ENCODE data around the gene ZC3H4. TPM values are rescaled to one million over a fixed set of nuclear protein-coding genes. Genes with fewer than 3 reads are reported as not detected.

Gene ZC3H4
- total RNA-seq, 1 experiment from 2014 or later, result 42.7 TPM

- Histone ChIP-seq H3K9me3 (ENCODE audit: control insufficient read depth, insufficient read depth, low read depth, low read length) (no peaks in the 10 kb centered on the region), H3K4me3 (ENCODE audit: low read depth in 2 of 2, low read length in 2 of 2) (no peak overlapping the region), H3K36me3 (ENCODE audit: control insufficient read depth, insufficient read depth, low read length) (peaks cover 2% of the 10 kb centered on the region), H3K27me3 (ENCODE audit: control insufficient read depth, insufficient read depth, low read length) (no peaks in the 10 kb centered on the region), H3K27ac (ENCODE audit: low read length) (no peak overlapping the region), H3K4me1 (ENCODE audit: control insufficient read depth, insufficient read depth, low read length) (no peaks in the 10 kb centered on the region)
- intact Hi-C loops (cut with micrococcal nuclease; ENCODE audit: unreplicated experiment) (no loop called here), in situ Hi-C loops (cut with HindIII; ENCODE audit: low pct_unique_long_range_greater_than_20kb, low sequenced_read_pairs) (no loop called here)
- TF ChIP-seq REST (IDR thresholded peaks at IDR 0.05; ENCODE audit: insufficient read depth in 1 of 2, low read depth in 2 of 2, low read length in 1 of 2) (no peak), POLR2AphosphoS5 (IDR thresholded peaks at IDR 0.05; ENCODE audit: low read depth, low read length) (no peak)
- ChIA-PET POLR2A (interaction anchor here (0.5 kb wide), 1 partner anchor 566 kb away, joined by 8 read pairs; no protein-coding TSS in a partner anchor), CTCF (no interaction called here)
- ATAC-seq (no peak), DNase-seq (ENCODE audit: low read depth, low spot score) (no peak)
- BruUV-seq (replicated peaks), result no TSS peak
Measured at GRCh38 chr19:47067215-47067847, 46.2 kb downstream of the ZC3H4 start.

DNA sequence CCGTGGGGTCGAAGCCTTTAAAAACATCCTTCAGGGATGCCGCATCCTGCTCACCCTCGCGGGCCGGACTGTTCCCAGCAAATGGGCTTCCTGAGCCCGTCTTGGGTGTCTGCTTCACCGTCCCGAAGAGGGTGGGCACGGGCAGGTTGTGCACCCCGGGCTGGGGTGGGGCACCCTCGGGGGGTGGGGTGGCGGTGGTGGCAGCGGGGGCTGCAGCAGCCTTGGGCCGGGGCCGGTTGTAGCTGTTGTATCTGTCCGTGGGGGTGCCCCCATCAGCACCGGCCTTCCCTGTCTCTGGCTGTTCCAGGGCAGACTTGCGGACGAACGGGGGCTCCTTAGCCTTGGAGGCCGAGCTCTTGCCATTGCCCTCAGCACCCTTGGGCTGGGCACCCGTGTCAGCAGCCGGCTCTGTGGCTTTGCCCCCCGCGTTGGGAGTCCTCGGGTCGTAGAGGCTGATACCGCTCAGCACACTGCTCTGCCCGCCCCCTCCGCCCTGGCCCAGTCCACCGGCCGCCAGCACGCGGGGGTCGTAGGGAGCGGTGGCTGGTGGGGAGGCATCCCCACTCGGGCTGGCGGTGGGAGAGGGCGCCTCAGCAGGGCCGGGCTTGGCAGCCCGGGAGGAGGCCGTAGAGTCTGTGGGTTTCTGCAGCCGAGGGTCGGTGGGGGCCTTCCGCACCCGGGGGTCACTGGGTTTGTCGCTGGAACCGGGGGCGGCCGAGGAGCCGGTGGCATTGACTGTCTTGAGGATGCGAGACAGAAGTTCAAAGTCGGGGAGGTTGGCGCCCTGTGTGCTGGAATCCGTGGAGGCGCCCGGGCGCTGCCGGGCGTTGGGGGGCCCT lies 47.0 kb downstream of the ZC3H4 start:
- H3K4me1 ChIP-seq (ENCODE audit: control insufficient read depth, insufficient read depth, low read length), result no peaks in the 10 kb centered on the region
- no peaks in the 10 kb centered on the region for H3K27me3 ChIP-seq (ENCODE audit: control insufficient read depth, insufficient read depth, low read length)
- H3K4me3 ChIP-seq (ENCODE audit: low read depth in 2 of 2, low read length in 2 of 2), result no peak overlapping the region
- no peak overlapping the region for H3K27ac ChIP-seq (ENCODE audit: low read length)
- POLR2A ChIA-PET, result interaction anchor here (0.5 to 0.6 kb wide), 2 partner anchors 11 to 567 kb away, joined by 5 to 8 read pairs; no protein-coding TSS in a partner anchor
- H3K36me3 ChIP-seq (ENCODE audit: control insufficient read depth, insufficient read depth, low read length), result peaks cover 2% of the 10 kb centered on the region
- no peak for TF ChIP-seq POLR2AphosphoS5 (IDR thresholded peaks at IDR 0.05; ENCODE audit: low read depth, low read length)
- TF ChIP-seq CTCF (IDR thresholded peaks at IDR 0.05), result no peak
- TF ChIP-seq SIN3A (IDR thresholded peaks at IDR 0.05; ENCODE audit: borderline replicate concordance, insufficient read depth, low read depth, low read length), result no peak
- no peak for ATAC-seq
- CTCF ChIA-PET, result no interaction called here
- no peak for DNase-seq (ENCODE audit: low read depth, low spot score)
- no TSS peak for BruUV-seq (replicated peaks)
- intact Hi-C loops (cut with micrococcal nuclease; ENCODE audit: unreplicated experiment), result no loop called here
- in situ Hi-C loops (cut with HindIII; ENCODE audit: low pct_unique_long_range_greater_than_20kb, low sequenced_read_pairs), result no loop called here
- no peaks in the 10 kb centered on the region for H3K9me3 ChIP-seq (ENCODE audit: control insufficient read depth, insufficient read depth, low read depth, low read length)

DNA sequence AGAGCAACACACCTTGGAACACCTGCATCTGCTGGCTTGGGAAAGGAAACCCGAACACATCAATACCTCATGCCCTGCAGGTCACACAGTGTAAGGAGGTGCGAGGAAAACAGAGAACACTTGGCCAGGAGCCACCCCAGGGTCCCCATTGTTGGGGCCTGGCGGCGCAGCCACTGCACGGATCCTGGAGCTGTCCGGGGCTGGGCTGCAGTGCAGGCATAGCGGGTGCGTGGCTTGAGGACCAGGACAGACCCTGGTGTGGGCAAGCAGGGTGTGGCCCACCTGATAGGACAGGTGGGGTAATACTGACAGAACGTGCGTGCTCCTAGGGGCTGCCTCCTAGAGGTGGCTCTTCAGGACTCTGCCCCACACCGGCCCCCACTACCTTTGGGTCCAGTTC lies 48.3 kb downstream of the ZC3H4 start:
- Histone ChIP-seq H3K4me3 (ENCODE audit: low read depth in 2 of 2, low read length in 2 of 2) (no peak overlapping the region), H3K4me1 (ENCODE audit: control insufficient read depth, insufficient read depth, low read length) (no peaks in the 10 kb centered on the region), H3K9me3 (ENCODE audit: control insufficient read depth, insufficient read depth, low read depth, low read length) (no peaks in the 10 kb centered on the region), H3K27ac (ENCODE audit: low read length) (no peak overlapping the region), H3K36me3 (ENCODE audit: control insufficient read depth, insufficient read depth, low read length) (peaks cover 2% of the 10 kb centered on the region), H3K27me3 (ENCODE audit: control insufficient read depth, insufficient read depth, low read length) (no peaks in the 10 kb centered on the region)
- DNase-seq (ENCODE audit: low read depth, low spot score) (no peak), ATAC-seq (0 out of 2 replicates have a peak, but pooled peaks have one; percentile 4)
- ChIA-PET CTCF (no interaction called here), POLR2A (no interaction called here)
- TF ChIP-seq POLR2AphosphoS5 (IDR thresholded peaks at IDR 0.05; ENCODE audit: low read depth, low read length), result no peak
- no peak for TF ChIP-seq REST (IDR thresholded peaks at IDR 0.05; ENCODE audit: insufficient read depth in 1 of 2, low read depth in 2 of 2, low read length in 1 of 2)
- TF ChIP-seq SIN3A (IDR thresholded peaks at IDR 0.05; ENCODE audit: borderline replicate concordance, insufficient read depth, low read depth, low read length), result no peak
- TF ChIP-seq TCF7L2 (IDR thresholded peaks at IDR 0.05; ENCODE audit: low read depth, low read length), result no peak
- TF ChIP-seq CTCF (IDR thresholded peaks at IDR 0.05), result no peak
- no TSS peak for BruUV-seq (replicated peaks)
- intact Hi-C loops (cut with micrococcal nuclease; ENCODE audit: unreplicated experiment) (no loop called here), in situ Hi-C loops (cut with HindIII; ENCODE audit: low pct_unique_long_range_greater_than_20kb, low sequenced_read_pairs) (no loop called here)
